Measurements from ENCODE around the gene AGR2.

AGR2 gene

DNA sequence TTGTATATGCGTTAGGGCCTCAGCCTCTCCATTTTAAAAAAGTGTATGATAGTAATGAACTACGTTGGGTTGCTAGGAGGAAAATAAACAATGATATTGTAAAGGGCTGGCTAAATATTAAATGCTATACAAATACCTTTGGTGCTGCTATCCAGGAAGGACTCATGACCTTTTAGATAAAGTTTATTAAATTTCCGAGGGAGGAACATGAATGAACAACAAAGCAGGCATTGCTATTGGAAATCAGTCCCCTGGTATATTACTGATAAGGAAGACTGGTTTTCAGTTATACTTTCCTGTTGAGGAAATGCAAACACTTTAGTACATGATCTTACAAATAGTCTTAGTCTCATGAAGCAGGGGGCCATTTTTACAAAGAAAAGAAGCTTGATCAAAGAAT is 17.2 kb upstream of the AGR2 start:
- Histone ChIP-seq H3K4me3 (ENCODE audit: low read length in 2 of 2) (no peak overlapping the region), H3K18ac (ENCODE audit: low read length) (no peak overlapping the region), H2BK120ac (ENCODE audit: low read depth, low read length) (no peak overlapping the region), H3K4me1 (ENCODE audit: control insufficient read depth in 2 of 2, insufficient read depth in 1 of 2, low read depth in 1 of 2, low read length in 2 of 2) (no peaks in the 10 kb centered on the region), H2BK5ac (ENCODE audit: low read length) (no peak overlapping the region), H2BK15ac (ENCODE audit: low read length) (no peak overlapping the region), H3K9ac (ENCODE audit: low read depth, low read length, poor library complexity) (no peak overlapping the region), H2BK12ac (ENCODE audit: low read length) (no peak overlapping the region), H3K79me1 (ENCODE audit: low read depth, low read length) (no peaks in the 10 kb centered on the region), H3K27ac (replicated peaks; ENCODE audit: low read length) (no peak overlapping the region), H4K8ac (ENCODE audit: low read depth, low read length) (no peak overlapping the region), H3K4me2 (ENCODE audit: insufficient read depth, low read length, poor library complexity, severe bottlenecking) (no peak overlapping the region), H4K91ac (ENCODE audit: low read depth, low read length, poor library complexity) (no peak overlapping the region), H3K9me3 (replicated peaks in 1 of 2; ENCODE audit: control insufficient read depth in 2 of 2, insufficient read depth in 1 of 2, low read depth in 1 of 2, low read length in 2 of 2) (no peaks in the 10 kb centered on the region), H3K36me3 (replicated peaks in 1 of 2; ENCODE audit: control insufficient read depth in 2 of 2, insufficient read depth in 2 of 2, low read length in 2 of 2) (no peaks in the 10 kb centered on the region), H3K27me3 (ENCODE audit: control insufficient read depth in 3 of 3, insufficient read depth in 3 of 3, low read depth in 1 of 3, low read length in 3 of 3) (no peaks in the 10 kb centered on the region), H3K23ac (ENCODE audit: low read depth, low read length, poor library complexity) (no peak overlapping the region), H2AFZ (ENCODE audit: low read length) (no peak overlapping the region), H3K14ac (ENCODE audit: low read length) (no peak overlapping the region), H3K4ac (ENCODE audit: low read length) (no peak overlapping the region), H2AK5ac (ENCODE audit: low read depth, low read length) (no peak overlapping the region)
- no CpG with 5 or more reads among the region's 3 CpGs for WGBS, 2 donors (ENCODE audit: extremely low coverage in 2 of 2, insufficient read length in 2 of 2, insufficient replicate concordance in 1 of 2)
- no peak for DNase-seq (ENCODE audit: low spot score)

DNA sequence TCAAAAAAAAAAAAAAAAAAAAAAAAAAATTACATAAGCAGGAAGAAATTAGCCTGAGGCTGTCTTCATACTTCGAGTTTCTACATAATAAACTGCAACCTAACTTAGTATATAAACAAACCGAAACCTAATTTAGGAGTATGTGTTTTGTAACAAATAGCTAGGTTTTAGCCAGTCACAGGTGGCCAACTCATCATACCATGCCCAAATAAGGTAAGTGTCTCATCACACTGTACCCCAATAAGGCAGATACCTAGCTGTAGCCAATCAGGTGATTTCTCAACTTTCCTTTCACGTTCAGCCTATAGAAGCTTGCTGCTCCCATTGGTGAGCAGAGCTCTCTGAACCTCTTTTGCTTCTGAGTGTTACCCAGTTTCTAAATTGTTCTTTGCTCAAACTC is 13.9 kb upstream of the AGR2 start:
- Histone ChIP-seq H3K9me3 (replicated peaks in 1 of 2; ENCODE audit: control insufficient read depth in 2 of 2, insufficient read depth in 1 of 2, low read depth in 1 of 2, low read length in 2 of 2) (no peaks in the 10 kb centered on the region), H2AK5ac (ENCODE audit: low read depth, low read length) (no peak overlapping the region), H3K36me3 (replicated peaks in 1 of 2; ENCODE audit: control insufficient read depth in 2 of 2, insufficient read depth in 2 of 2, low read length in 2 of 2) (no peaks in the 10 kb centered on the region), H3K27ac (replicated peaks; ENCODE audit: low read length) (no peak overlapping the region), H2BK15ac (ENCODE audit: low read length) (no peak overlapping the region), H3K14ac (ENCODE audit: low read length) (no peak overlapping the region), H3K4me2 (ENCODE audit: insufficient read depth, low read length, poor library complexity, severe bottlenecking) (no peak overlapping the region), H3K79me1 (ENCODE audit: low read depth, low read length) (no peaks in the 10 kb centered on the region), H2BK12ac (ENCODE audit: low read length) (no peak overlapping the region), H3K4me1 (ENCODE audit: control insufficient read depth in 2 of 2, insufficient read depth in 1 of 2, low read depth in 1 of 2, low read length in 2 of 2) (no peaks in the 10 kb centered on the region), H3K4me3 (ENCODE audit: low read length in 2 of 2) (no peak overlapping the region), H2BK5ac (ENCODE audit: low read length) (no peak overlapping the region), H3K4ac (ENCODE audit: low read length) (no peak overlapping the region), H4K8ac (ENCODE audit: low read depth, low read length) (no peak overlapping the region), H2BK120ac (ENCODE audit: low read depth, low read length) (no peak overlapping the region), H3K18ac (ENCODE audit: low read length) (no peak overlapping the region), H2AFZ (ENCODE audit: low read length) (no peak overlapping the region), H3K9ac (ENCODE audit: low read depth, low read length, poor library complexity) (no peak overlapping the region), H3K27me3 (ENCODE audit: control insufficient read depth in 3 of 3, insufficient read depth in 3 of 3, low read depth in 1 of 3, low read length in 3 of 3) (no peaks in the 10 kb centered on the region), H3K23ac (ENCODE audit: low read depth, low read length, poor library complexity) (no peak overlapping the region), H4K91ac (ENCODE audit: low read depth, low read length, poor library complexity) (no peak overlapping the region)
- WGBS, 2 donors (ENCODE audit: extremely low coverage in 2 of 2, insufficient read length in 2 of 2, insufficient replicate concordance in 1 of 2), result no CpG with 5 or more reads among the region's 3 CpGs
- no peak for DNase-seq (ENCODE audit: low spot score)

DNA sequence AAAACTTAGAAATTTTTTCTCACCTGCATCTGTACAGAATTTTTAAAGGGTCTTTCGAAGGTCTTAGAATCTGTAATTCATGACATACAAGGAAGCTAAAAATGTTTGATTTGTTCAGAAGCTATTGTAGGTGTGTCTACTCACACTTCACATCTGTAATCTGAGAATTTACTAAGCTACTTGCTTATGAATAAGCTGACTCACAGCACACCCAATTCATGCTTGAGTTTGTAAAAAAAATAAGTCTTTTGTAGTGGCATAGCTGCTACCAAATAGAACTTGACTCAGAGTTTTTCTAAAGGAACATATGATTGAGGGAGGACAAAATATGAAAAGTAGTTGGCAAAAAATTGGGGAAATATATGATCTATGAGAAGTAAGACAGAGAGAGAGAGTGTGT is 12.7 kb upstream of the AGR2 start:
- Histone ChIP-seq H3K9ac (ENCODE audit: low read depth, low read length, poor library complexity) (no peak overlapping the region), H3K27ac (replicated peaks; ENCODE audit: low read length) (no peak overlapping the region), H3K36me3 (replicated peaks in 1 of 2; ENCODE audit: control insufficient read depth in 2 of 2, insufficient read depth in 2 of 2, low read length in 2 of 2) (no peaks in the 10 kb centered on the region), H2BK12ac (ENCODE audit: low read length) (no peak overlapping the region), H2BK120ac (ENCODE audit: low read depth, low read length) (no peak overlapping the region), H3K4me2 (ENCODE audit: insufficient read depth, low read length, poor library complexity, severe bottlenecking) (no peak overlapping the region), H3K4me3 (ENCODE audit: low read length in 2 of 2) (no peak overlapping the region), H2AK5ac (ENCODE audit: low read depth, low read length) (no peak overlapping the region), H2BK5ac (ENCODE audit: low read length) (no peak overlapping the region), H4K91ac (ENCODE audit: low read depth, low read length, poor library complexity) (no peak overlapping the region), H4K8ac (ENCODE audit: low read depth, low read length) (no peak overlapping the region), H3K14ac (ENCODE audit: low read length) (no peak overlapping the region), H2AFZ (ENCODE audit: low read length) (peak overlapping the region; percentile 28), H3K9me3 (replicated peaks in 1 of 2; ENCODE audit: control insufficient read depth in 2 of 2, insufficient read depth in 1 of 2, low read depth in 1 of 2, low read length in 2 of 2) (no peaks in the 10 kb centered on the region), H2BK15ac (ENCODE audit: low read length) (no peak overlapping the region), H3K4me1 (ENCODE audit: control insufficient read depth in 2 of 2, insufficient read depth in 1 of 2, low read depth in 1 of 2, low read length in 2 of 2) (no peaks in the 10 kb centered on the region), H3K18ac (ENCODE audit: low read length) (no peak overlapping the region), H3K79me1 (ENCODE audit: low read depth, low read length) (no peaks in the 10 kb centered on the region), H3K27me3 (ENCODE audit: control insufficient read depth in 3 of 3, insufficient read depth in 3 of 3, low read depth in 1 of 3, low read length in 3 of 3) (no peaks in the 10 kb centered on the region), H3K4ac (ENCODE audit: low read length) (no peak overlapping the region), H3K23ac (ENCODE audit: low read depth, low read length, poor library complexity) (no peak overlapping the region)
- WGBS, 2 donors (ENCODE audit: extremely low coverage in 2 of 2, insufficient read length in 2 of 2, insufficient replicate concordance in 1 of 2), result no CpG with 5 or more reads among the region's 1 CpG
- DNase-seq (ENCODE audit: low spot score), result no peak

DNA sequence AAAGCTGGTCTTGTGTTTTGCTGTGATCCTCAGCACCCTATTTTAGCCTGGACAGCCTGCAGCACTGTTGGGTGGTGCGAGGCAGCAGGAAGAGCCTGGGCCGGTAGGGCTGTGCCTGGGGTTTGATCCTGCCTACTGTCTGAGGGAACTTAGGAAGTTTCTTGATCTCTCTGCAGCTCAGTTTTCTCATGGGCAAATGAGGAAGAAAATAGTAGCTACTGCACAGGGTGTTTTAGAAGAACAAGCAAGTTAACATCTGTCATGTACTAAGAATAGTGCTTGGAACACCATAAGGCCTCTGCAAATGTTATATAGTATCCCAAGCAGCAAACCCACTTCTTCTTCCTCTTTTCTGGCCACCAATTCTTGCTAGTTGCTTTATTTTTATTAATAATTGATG is 12.0 kb upstream of the AGR2 start:
- Histone ChIP-seq H3K18ac (ENCODE audit: low read length) (no peak overlapping the region), H3K23ac (ENCODE audit: low read depth, low read length, poor library complexity) (no peak overlapping the region), H3K9ac (ENCODE audit: low read depth, low read length, poor library complexity) (no peak overlapping the region), H3K27ac (replicated peaks; ENCODE audit: low read length) (no peak overlapping the region), H3K14ac (ENCODE audit: low read length) (no peak overlapping the region), H3K4me3 (ENCODE audit: low read length in 2 of 2) (no peak overlapping the region), H4K91ac (ENCODE audit: low read depth, low read length, poor library complexity) (no peak overlapping the region), H2BK12ac (ENCODE audit: low read length) (no peak overlapping the region), H3K4ac (ENCODE audit: low read length) (no peak overlapping the region), H3K27me3 (ENCODE audit: control insufficient read depth in 3 of 3, insufficient read depth in 3 of 3, low read depth in 1 of 3, low read length in 3 of 3) (no peaks in the 10 kb centered on the region), H2AFZ (ENCODE audit: low read length) (peak overlapping the region; percentile 51), H2BK120ac (ENCODE audit: low read depth, low read length) (no peak overlapping the region), H3K79me1 (ENCODE audit: low read depth, low read length) (no peaks in the 10 kb centered on the region), H2BK5ac (ENCODE audit: low read length) (no peak overlapping the region), H3K4me1 (ENCODE audit: control insufficient read depth in 2 of 2, insufficient read depth in 1 of 2, low read depth in 1 of 2, low read length in 2 of 2) (no peaks in the 10 kb centered on the region), H3K36me3 (replicated peaks in 1 of 2; ENCODE audit: control insufficient read depth in 2 of 2, insufficient read depth in 2 of 2, low read length in 2 of 2) (no peaks in the 10 kb centered on the region), H4K8ac (ENCODE audit: low read depth, low read length) (no peak overlapping the region), H3K4me2 (ENCODE audit: insufficient read depth, low read length, poor library complexity, severe bottlenecking) (no peak overlapping the region), H3K9me3 (replicated peaks in 1 of 2; ENCODE audit: control insufficient read depth in 2 of 2, insufficient read depth in 1 of 2, low read depth in 1 of 2, low read length in 2 of 2) (no peaks in the 10 kb centered on the region), H2AK5ac (ENCODE audit: low read depth, low read length) (no peak overlapping the region), H2BK15ac (ENCODE audit: low read length) (no peak overlapping the region)
- DNase-seq (ENCODE audit: low spot score), result no peak
- WGBS, 2 donors (ENCODE audit: extremely low coverage in 2 of 2, insufficient read length in 2 of 2, insufficient replicate concordance in 1 of 2), result no CpG with 5 or more reads among the region's 2 CpGs

Data from neuronal stem cell (in vitro differentiated cells).